C4-2B (cell line): ENCODE data around the gene CHCHD6.

Experiments
- ZFX ChIP-seq: fragments of 450-650 bp; IDR thresholded peaks from 2 replicates; pipeline ENCODE4 v1.6.1; 2017
- TF ChIP-seq, protein P1 (sequence below): fragments of 450-650 bp; conservative IDR thresholded peaks from 2 replicates; pipeline ENCODE4 v1.5.1; 2017; ENCODE audit warnings: mild to moderate bottlenecking

DNA sequence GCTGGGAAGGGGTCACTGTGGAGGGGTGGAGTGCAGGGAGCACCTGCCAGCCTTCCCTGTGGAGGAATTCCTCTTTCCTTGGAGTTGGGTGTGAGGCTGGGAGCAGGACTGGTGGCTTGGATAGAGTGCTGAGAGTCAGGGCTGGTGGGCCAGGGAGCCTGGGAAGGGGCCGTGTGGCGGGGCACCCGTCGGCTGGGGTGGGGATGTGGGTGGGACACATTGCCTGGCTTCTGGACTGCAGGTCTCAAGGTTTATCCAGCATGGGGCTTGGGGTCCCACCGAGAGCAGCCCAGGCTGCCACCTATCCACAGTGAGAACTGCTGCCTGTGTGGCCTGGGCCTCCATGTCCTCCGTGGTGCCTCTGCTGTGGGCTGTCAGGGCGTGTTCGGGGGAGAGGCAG is 283.6 kb downstream of the CHCHD6 start:
- TF ChIP-seq, protein P1, sequence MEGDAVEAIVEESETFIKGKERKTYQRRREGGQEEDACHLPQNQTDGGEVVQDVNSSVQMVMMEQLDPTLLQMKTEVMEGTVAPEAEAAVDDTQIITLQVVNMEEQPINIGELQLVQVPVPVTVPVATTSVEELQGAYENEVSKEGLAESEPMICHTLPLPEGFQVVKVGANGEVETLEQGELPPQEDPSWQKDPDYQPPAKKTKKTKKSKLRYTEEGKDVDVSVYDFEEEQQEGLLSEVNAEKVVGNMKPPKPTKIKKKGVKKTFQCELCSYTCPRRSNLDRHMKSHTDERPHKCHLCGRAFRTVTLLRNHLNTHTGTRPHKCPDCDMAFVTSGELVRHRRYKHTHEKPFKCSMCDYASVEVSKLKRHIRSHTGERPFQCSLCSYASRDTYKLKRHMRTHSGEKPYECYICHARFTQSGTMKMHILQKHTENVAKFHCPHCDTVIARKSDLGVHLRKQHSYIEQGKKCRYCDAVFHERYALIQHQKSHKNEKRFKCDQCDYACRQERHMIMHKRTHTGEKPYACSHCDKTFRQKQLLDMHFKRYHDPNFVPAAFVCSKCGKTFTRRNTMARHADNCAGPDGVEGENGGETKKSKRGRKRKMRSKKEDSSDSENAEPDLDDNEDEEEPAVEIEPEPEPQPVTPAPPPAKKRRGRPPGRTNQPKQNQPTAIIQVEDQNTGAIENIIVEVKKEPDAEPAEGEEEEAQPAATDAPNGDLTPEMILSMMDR: no peak
- TF ChIP-seq ZFX: no peak
